Neural cell (in vitro differentiated cells): Measurements from ENCODE around the gene ARPC4.

Experiments
- EZH2 ChIP-seq: fragments of 200-600, 300-800 bp; shearing (Covaris generic), sonication (generic); IDR thresholded peaks from 2 replicates; pipeline ENCODE4 v1.6.1; 2014; ENCODE audit warnings: antibody characterized with exemption, low read length, borderline replicate concordance, mild to moderate bottlenecking; ENCODE audit not compliant: insufficient read depth, poor library complexity, severe bottlenecking
- TF ChIP-seq, protein P1 (sequence below): fragments of 450-650 bp; IDR thresholded peaks from 2 replicates; pipeline ENCODE4 v1.5.1; 2014; ENCODE audit warnings: antibody characterized with exemption, mild to moderate bottlenecking, moderate library complexity; ENCODE audit not compliant: poor library complexity, severe bottlenecking

DNA sequence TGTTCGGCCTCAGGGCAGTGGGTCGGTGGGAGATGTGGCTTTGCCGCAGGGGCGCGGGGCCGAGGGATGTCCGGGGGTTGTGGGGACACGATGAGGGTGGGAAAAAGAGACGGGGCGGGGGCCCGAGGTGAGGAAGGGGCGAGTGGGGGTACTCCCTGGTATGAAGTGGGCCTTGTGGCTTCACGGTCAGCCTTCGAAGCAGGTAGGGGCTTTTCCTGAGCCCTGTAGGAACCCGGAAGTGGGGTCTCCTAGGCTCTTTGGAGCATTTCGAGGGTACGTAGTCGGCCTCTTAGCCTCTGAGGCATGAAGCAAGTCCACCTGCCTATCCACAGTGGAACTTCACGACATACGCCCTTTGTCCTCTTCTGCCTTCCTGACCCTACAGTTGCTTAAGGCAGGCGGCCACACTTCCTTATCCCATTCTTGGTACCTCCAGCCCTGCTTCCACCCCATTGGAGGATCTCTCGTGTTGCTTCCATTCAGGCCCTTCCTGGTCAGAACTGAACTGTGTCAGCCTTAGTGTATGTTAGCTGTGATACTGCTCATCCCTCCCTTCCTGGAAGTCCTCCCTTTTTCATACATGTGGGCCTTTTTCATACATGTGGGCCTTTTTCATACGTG is 389 bp downstream of the ARPC4 start:
- no peak for TF ChIP-seq EZH2
- TF ChIP-seq, protein P1, sequence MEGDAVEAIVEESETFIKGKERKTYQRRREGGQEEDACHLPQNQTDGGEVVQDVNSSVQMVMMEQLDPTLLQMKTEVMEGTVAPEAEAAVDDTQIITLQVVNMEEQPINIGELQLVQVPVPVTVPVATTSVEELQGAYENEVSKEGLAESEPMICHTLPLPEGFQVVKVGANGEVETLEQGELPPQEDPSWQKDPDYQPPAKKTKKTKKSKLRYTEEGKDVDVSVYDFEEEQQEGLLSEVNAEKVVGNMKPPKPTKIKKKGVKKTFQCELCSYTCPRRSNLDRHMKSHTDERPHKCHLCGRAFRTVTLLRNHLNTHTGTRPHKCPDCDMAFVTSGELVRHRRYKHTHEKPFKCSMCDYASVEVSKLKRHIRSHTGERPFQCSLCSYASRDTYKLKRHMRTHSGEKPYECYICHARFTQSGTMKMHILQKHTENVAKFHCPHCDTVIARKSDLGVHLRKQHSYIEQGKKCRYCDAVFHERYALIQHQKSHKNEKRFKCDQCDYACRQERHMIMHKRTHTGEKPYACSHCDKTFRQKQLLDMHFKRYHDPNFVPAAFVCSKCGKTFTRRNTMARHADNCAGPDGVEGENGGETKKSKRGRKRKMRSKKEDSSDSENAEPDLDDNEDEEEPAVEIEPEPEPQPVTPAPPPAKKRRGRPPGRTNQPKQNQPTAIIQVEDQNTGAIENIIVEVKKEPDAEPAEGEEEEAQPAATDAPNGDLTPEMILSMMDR, result no peak
